Activated naive CD8-positive, alpha-beta T cell treated with anti-CD3 and anti-CD28 coated beads, Interleukin-2, amount 50 U/mL, for 16 hours (primary cell): Measurements from ENCODE around the gene CLEC2D.
A peak's percentile ranks its signal among the peaks of the same experiment; 100 is the strongest.
"Not testable (repeated sequence)": the region's sequence is repeated elsewhere in the genome, so short reads cannot be mapped to it uniquely, and the experiment has no call there.

Experiments
- DNase-seq: peaks from one replicate; pipeline ENCODE4 v3.0.0-alpha.2; 2020; ENCODE audit warnings: low read depth, low spot score

Gene CLEC2D

GRCh38 chr12:9699898-9700605 is 30.5 kb downstream of the CLEC2D start:
- DNase-seq = no peak

GRCh38 chr12:9700606-9700956 is 31.1 kb downstream of the CLEC2D start:
- DNase-seq = no peak

- no peak for DNase-seq
These were observed 32.1 kb downstream of the CLEC2D start for GRCh38 chr12:9701380-9702154.

GRCh38 chr12:9702255-9702654 is 32.7 kb downstream of the CLEC2D start:
- no peak for DNase-seq

GRCh38 chr12:9704561-9704960 is 35.0 kb downstream of the CLEC2D start:
- not testable (repeated sequence) for DNase-seq

- no peak for DNase-seq
These were observed 36.7 kb downstream of the CLEC2D start for GRCh38 chr12:9706086-9706685.

- DNase-seq = no peak
These were observed 37.8 kb downstream of the CLEC2D start for GRCh38 chr12:9707356-9707755.

- peak; percentile 17 for DNase-seq
These were observed 38.6 kb downstream of the CLEC2D start for GRCh38 chr12:9707864-9708808.

GRCh38 chr12:9708853-9709252 is 39.3 kb downstream of the CLEC2D start:
- no peak for DNase-seq

GRCh38 chr12:9710584-9711375 is 41.3 kb downstream of the CLEC2D start:
- no peak for DNase-seq

- DNase-seq = no peak
These were observed 42.2 kb downstream of the CLEC2D start for GRCh38 chr12:9711664-9712063.

GRCh38 chr12:9713032-9713558 is 43.6 kb downstream of the CLEC2D start:
- not testable (repeated sequence) for DNase-seq

GRCh38 chr12:9717070-9717925 is 47.8 kb downstream of the CLEC2D start:
- no peak for DNase-seq

- DNase-seq = no peak
These were observed 49.5 kb downstream of the CLEC2D start for GRCh38 chr12:9718968-9719367.

- no peak for DNase-seq
These were observed 50.3 kb downstream of the CLEC2D start for GRCh38 chr12:9719790-9720189.

- DNase-seq = no peak
These were observed 52.0 kb downstream of the CLEC2D start for GRCh38 chr12:9721394-9722092.

- no peak for DNase-seq
These were observed 54.5 kb downstream of the CLEC2D start for GRCh38 chr12:9724023-9724422.

GRCh38 chr12:9725213-9725870 is 55.8 kb downstream of the CLEC2D start:
- no peak for DNase-seq
